Measurements from ENCODE around the gene TSHZ2.

The TSHZ2 gene

DNA sequence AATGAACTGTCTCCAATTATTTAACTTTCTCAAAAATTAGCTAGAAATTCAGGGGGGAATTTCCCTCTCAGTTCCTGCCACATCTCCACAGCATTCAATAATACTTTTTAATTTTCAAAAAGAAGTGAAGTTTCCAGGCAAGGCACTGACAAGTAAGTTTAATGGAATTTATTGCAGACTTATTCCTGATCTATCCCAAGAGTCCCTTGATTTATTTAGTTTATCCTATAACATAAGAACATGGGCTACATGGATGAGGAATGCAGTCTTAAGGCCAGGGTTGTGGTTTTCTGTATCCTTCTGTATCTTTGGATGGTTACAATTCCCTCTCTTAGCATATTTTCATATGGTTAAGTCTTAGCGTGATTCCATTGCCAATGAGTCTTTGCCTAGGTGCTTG is 126.5 kb downstream of the TSHZ2 start:
- TF ChIP-seq, protein P1, sequence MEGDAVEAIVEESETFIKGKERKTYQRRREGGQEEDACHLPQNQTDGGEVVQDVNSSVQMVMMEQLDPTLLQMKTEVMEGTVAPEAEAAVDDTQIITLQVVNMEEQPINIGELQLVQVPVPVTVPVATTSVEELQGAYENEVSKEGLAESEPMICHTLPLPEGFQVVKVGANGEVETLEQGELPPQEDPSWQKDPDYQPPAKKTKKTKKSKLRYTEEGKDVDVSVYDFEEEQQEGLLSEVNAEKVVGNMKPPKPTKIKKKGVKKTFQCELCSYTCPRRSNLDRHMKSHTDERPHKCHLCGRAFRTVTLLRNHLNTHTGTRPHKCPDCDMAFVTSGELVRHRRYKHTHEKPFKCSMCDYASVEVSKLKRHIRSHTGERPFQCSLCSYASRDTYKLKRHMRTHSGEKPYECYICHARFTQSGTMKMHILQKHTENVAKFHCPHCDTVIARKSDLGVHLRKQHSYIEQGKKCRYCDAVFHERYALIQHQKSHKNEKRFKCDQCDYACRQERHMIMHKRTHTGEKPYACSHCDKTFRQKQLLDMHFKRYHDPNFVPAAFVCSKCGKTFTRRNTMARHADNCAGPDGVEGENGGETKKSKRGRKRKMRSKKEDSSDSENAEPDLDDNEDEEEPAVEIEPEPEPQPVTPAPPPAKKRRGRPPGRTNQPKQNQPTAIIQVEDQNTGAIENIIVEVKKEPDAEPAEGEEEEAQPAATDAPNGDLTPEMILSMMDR (IDR thresholded peaks at IDR 0.05; ENCODE audit: insufficient read depth, missing control alignments), result no peak
- FAIRE-seq (no peak), DNase-seq (ENCODE audit: insufficient read length, low spot score) (no peak)

DNA sequence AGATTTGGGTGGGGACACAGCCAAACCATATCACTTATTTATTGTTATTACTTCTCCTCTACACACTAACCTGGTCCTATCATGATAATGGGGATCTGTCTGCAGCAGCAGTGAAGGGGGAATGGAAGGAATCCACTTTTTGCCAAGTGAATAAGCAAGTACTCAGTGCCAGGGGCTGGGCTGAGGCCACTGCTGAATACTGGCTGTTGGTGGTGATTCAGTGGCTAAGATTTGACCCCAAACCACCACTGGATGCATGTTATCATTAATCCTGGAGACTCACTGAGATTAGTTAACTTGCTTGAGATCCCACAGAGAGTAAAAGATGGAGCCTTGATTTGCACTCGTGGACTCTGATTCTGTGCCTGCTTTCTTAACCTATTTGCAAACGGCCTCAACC is 127.7 kb downstream of the TSHZ2 start:
- FAIRE-seq (no peak), DNase-seq (ENCODE audit: insufficient read length, low spot score) (no peak)
- TF ChIP-seq, protein P1 (IDR thresholded peaks at IDR 0.05; ENCODE audit: insufficient read depth, missing control alignments), result no peak

DNA sequence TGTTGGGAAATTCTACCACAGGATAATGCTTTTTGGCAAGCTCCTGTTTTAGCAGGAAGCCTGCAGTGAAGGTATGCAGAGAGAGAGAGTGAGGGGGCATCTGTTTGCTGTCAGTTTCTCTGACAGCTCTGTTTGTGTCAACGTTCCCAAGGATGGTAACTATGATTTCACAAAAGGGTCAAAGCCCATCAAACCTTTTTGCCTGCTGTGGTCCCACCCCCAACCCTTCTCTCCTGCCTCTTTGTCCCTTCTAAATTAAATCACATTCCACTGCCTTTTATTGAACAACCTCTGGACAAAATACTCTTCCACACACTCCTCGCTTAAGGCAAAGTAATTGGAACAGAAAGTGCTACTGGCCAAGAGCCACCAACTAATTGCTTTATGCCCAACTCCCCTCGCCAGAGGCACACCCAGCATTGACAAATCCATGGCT is 128.3 kb downstream of the TSHZ2 start:
- TF ChIP-seq, protein P1 (IDR thresholded peaks at IDR 0.05; ENCODE audit: insufficient read depth, missing control alignments), result no peak
- FAIRE-seq, result no peak
- no peak for DNase-seq (ENCODE audit: insufficient read length, low spot score)

DNA sequence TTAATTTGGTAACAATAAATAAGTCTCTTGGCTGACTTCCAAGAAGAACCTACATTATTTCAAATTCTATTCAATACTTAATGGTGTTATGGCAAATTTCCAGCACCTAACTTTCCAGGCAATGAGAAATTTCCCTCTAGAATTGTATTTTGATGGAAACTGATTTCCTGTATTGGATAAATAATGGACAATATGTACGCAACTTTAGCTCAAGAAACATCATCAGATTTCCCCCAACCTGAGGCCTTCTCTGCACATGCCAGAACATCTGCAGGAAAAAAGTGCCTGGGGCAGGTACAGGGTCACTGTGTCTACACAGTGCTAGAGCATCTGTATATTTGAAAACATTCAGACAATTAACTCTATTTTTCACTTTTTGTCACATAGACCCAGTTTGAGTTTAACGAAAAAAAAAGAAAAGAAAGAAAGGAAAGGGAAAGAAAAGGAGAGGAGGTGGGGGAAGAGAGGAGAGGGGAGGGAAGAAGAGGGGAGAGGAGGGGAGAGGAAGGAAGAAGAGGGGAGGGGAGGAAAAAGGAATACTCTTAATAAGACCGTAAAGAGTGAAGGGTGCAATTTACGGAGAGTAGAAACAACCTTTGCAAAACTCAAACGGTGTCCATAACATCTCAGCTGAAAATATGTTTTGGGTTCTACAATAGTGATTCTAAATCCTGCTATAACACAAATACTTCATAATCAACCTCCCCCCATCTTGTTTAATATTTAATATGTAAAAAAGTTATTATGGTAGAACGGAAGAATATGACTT is 130.0 kb downstream of the TSHZ2 start:
- FAIRE-seq (no peak), DNase-seq (ENCODE audit: insufficient read length, low spot score) (no peak)
- TF ChIP-seq, protein P1 (IDR thresholded peaks at IDR 0.05; ENCODE audit: insufficient read depth, missing control alignments), result no peak

DNA sequence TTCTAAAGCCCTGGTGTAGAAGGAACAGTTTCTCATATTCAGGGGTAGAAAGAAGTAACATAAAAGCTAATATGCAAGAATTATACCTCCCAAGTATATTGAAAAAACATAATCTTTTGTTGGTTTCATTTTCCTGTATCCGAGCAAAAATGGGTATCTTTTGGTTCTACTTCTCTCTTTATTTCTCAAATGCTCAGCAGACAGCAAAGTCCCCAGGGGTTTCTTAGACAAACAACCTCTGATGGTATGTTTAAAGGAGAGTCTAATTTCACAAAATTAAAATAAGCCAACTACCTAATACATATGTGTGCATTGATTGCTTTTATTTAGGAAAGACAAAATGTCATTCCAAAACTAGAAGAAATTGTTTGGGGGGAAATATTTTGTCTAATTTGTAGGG is 131.0 kb downstream of the TSHZ2 start:
- FAIRE-seq, result no peak
- TF ChIP-seq, protein P1 (IDR thresholded peaks at IDR 0.05; ENCODE audit: insufficient read depth, missing control alignments), result no peak
- no peak for DNase-seq (ENCODE audit: insufficient read length, low spot score)

DNA sequence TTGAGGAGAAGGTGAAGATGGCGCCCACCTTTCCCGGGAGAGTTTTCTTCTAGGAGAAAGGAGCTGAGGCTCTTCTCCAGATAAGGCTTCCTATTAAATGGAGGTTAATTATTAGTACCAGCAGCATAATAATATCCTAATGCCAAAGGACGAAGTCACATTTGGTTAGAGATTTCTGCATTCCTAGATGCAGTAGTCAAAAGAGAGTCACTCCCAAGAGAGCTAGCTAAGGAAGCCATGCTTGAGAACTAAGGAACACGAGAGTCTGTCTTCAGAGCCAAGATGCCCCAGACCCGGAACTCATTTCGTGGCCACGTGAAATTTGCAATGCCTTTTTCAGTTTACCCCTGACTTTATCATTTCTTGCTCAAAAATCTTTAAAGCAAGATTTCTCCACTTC is 132.7 kb downstream of the TSHZ2 start:
- FAIRE-seq, result no peak
- DNase-seq (ENCODE audit: insufficient read length, low spot score), result no peak
- TF ChIP-seq, protein P1 (IDR thresholded peaks at IDR 0.05; ENCODE audit: insufficient read depth, missing control alignments), result no peak

DNA sequence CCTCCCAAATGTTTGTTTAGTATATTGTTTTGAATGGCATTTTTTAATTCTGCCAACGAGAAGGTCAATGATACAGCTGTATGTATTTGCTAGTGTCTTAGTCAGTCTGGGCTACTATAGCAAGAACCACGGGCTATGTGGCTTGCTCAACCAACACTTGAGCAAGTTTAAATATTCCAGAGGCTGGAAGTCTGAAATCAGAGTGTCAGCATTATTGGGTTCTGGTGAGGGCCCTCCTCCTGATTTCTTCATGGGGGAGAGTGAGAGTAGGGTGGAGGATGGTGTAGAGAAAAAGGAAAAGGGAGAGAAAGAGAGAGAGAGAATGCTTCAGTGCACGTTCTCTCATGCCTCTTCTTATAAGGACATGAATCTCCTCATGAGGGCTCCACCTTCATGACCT is 144.6 kb downstream of the TSHZ2 start:
- FAIRE-seq (no peak), DNase-seq (ENCODE audit: insufficient read length, low spot score) (no peak)
- TF ChIP-seq, protein P1 (IDR thresholded peaks at IDR 0.05; ENCODE audit: insufficient read depth, missing control alignments), result no peak
